ENCODE data around the gene OR5K3.
"Not testable (repeated sequence)": the region's sequence is repeated elsewhere in the genome, so short reads cannot be mapped to it uniquely, and the experiment has no call there.

OR5K3 gene

DNA sequence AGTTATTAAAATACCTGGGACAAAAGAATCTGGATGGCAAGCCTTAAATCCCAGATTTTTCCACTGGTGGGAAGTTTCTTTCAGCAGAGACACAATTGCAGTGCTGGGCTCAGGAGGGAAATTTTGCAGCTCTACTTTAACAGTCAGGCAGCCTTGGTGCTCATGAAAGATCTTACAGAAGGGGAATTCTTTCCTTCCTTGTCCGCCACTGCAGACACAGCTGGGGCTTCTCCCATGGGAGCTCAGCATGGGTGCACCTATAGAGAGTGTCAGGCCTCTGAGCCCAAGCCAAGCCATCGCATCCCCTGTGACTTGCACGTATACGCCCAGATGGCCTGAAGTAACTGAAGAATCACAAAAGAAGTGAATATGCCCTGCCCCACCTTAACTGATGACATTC, 6.0 kb downstream of the OR5K3 start:
- not testable (repeated sequence) for H2AK5ac ChIP-seq (ENCODE audit: low read depth, low read length); H2AFZ ChIP-seq (ENCODE audit: low read length); H2BK15ac ChIP-seq (ENCODE audit: low read length); H3K18ac ChIP-seq (ENCODE audit: low read length); H3K4me2 ChIP-seq (ENCODE audit: insufficient read depth, low read length, poor library complexity, severe bottlenecking); DNase-seq (ENCODE audit: low spot score); H4K91ac ChIP-seq (ENCODE audit: low read depth, low read length, poor library complexity); H3K79me1 ChIP-seq (ENCODE audit: low read depth, low read length); H3K4me3 ChIP-seq (ENCODE audit: low read length in 2 of 2); H3K9me3 ChIP-seq (replicated peaks in 1 of 2; ENCODE audit: control insufficient read depth in 2 of 2, insufficient read depth in 1 of 2, low read depth in 1 of 2, low read length in 2 of 2); H3K27me3 ChIP-seq (ENCODE audit: control insufficient read depth in 3 of 3, insufficient read depth in 3 of 3, low read depth in 1 of 3, low read length in 3 of 3); H3K27ac ChIP-seq (replicated peaks; ENCODE audit: low read length); H3K4me1 ChIP-seq (ENCODE audit: control insufficient read depth in 2 of 2, insufficient read depth in 1 of 2, low read depth in 1 of 2, low read length in 2 of 2); H3K23ac ChIP-seq (ENCODE audit: low read depth, low read length, poor library complexity); H3K9ac ChIP-seq (ENCODE audit: low read depth, low read length, poor library complexity); H4K8ac ChIP-seq (ENCODE audit: low read depth, low read length); H3K14ac ChIP-seq (ENCODE audit: low read length); H3K36me3 ChIP-seq (replicated peaks in 1 of 2; ENCODE audit: control insufficient read depth in 2 of 2, insufficient read depth in 2 of 2, low read length in 2 of 2); H2BK5ac ChIP-seq (ENCODE audit: low read length); H2BK120ac ChIP-seq (ENCODE audit: low read depth, low read length); H2BK12ac ChIP-seq (ENCODE audit: low read length); H3K4ac ChIP-seq (ENCODE audit: low read length)
- WGBS, 2 donors (ENCODE audit: extremely low coverage in 2 of 2, insufficient read length in 2 of 2, insufficient replicate concordance in 1 of 2) = no CpG with 5 or more reads among the region's 4 CpGs

DNA sequence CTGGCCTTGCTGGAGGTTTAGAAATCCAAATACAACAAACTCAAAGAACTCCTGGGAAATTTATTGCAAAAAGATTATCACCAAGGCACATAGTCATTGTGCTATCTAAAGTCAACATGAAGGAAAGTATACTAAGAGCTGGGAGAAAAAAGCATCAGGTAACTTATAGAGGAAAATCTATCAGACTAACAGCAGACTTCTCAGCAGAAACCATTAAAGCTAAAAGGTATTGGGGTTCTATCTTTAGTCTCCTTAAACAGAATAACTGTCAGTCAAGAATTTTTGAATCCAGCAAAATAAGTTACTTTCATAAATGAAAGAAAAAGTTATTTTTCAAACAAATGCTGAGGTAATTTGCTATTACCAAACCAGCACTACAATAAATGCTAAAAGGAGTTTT, 8.0 kb downstream of the OR5K3 start:
- Histone ChIP-seq H3K14ac (ENCODE audit: low read length) (no peak overlapping the region), H2AFZ (ENCODE audit: low read length) (no peak overlapping the region), H3K18ac (ENCODE audit: low read length) (no peak overlapping the region), H2BK15ac (ENCODE audit: low read length) (no peak overlapping the region), H3K79me1 (ENCODE audit: low read depth, low read length) (no peaks in the 10 kb centered on the region), H3K4me1 (ENCODE audit: control insufficient read depth in 2 of 2, insufficient read depth in 1 of 2, low read depth in 1 of 2, low read length in 2 of 2) (no peaks in the 10 kb centered on the region), H3K4me3 (ENCODE audit: low read length in 2 of 2) (no peak overlapping the region), H3K23ac (ENCODE audit: low read depth, low read length, poor library complexity) (no peak overlapping the region), H2AK5ac (ENCODE audit: low read depth, low read length) (no peak overlapping the region), H3K4me2 (ENCODE audit: insufficient read depth, low read length, poor library complexity, severe bottlenecking) (no peak overlapping the region), H4K8ac (ENCODE audit: low read depth, low read length) (no peak overlapping the region), H2BK120ac (ENCODE audit: low read depth, low read length) (no peak overlapping the region), H2BK5ac (ENCODE audit: low read length) (no peak overlapping the region), H3K27me3 (ENCODE audit: control insufficient read depth in 3 of 3, insufficient read depth in 3 of 3, low read depth in 1 of 3, low read length in 3 of 3) (no peaks in the 10 kb centered on the region), H2BK12ac (ENCODE audit: low read length) (no peak overlapping the region), H3K36me3 (replicated peaks in 1 of 2; ENCODE audit: control insufficient read depth in 2 of 2, insufficient read depth in 2 of 2, low read length in 2 of 2) (no peaks in the 10 kb centered on the region), H3K9me3 (replicated peaks in 1 of 2; ENCODE audit: control insufficient read depth in 2 of 2, insufficient read depth in 1 of 2, low read depth in 1 of 2, low read length in 2 of 2) (peaks cover 0 to 4% of the 10 kb centered on the region in 2 donors), H3K27ac (replicated peaks; ENCODE audit: low read length) (no peak overlapping the region), H3K4ac (ENCODE audit: low read length) (no peak overlapping the region), H3K9ac (ENCODE audit: low read depth, low read length, poor library complexity) (no peak overlapping the region), H4K91ac (ENCODE audit: low read depth, low read length, poor library complexity) (no peak overlapping the region)
- DNase-seq (ENCODE audit: low spot score) = no peak

DNA sequence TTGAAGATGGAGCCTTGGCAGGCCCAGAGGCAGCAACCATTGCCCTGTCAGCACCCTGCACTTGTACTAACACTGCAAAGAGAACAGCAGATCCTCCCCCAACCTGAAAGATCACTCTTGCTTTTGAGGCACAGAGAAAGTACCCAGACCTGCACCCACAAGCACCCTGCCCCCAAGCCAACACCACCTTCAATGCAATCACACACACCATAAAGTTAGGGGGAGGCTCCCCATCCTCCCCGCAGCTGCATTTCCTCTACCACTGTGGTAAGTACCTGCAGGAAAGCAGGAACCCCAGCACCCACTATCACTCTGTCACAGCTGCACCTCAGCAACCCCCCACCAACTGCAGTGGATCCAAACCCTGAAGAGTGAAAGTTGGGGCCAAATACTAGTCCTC, 12.0 kb downstream of the OR5K3 start:
- no peak overlapping the region for H2AK5ac ChIP-seq (ENCODE audit: low read depth, low read length)
- no peak overlapping the region for H3K23ac ChIP-seq (ENCODE audit: low read depth, low read length, poor library complexity)
- DNase-seq (ENCODE audit: low spot score) = no peak
- H3K4me1 ChIP-seq (ENCODE audit: control insufficient read depth in 2 of 2, insufficient read depth in 1 of 2, low read depth in 1 of 2, low read length in 2 of 2) = no peaks in the 10 kb centered on the region
- no peak overlapping the region for H3K9ac ChIP-seq (ENCODE audit: low read depth, low read length, poor library complexity)
- H3K4me3 ChIP-seq (ENCODE audit: low read length in 2 of 2) = no peak overlapping the region
- H3K4me2 ChIP-seq (ENCODE audit: insufficient read depth, low read length, poor library complexity, severe bottlenecking) = no peak overlapping the region
- H3K79me1 ChIP-seq (ENCODE audit: low read depth, low read length) = no peaks in the 10 kb centered on the region
- H2BK15ac ChIP-seq (ENCODE audit: low read length) = no peak overlapping the region
- H3K27ac ChIP-seq (replicated peaks; ENCODE audit: low read length) = no peak overlapping the region
- no peak overlapping the region for H3K4ac ChIP-seq (ENCODE audit: low read length)
- H2AFZ ChIP-seq (ENCODE audit: low read length) = no peak overlapping the region
- no peaks in the 10 kb centered on the region for H3K36me3 ChIP-seq (replicated peaks in 1 of 2; ENCODE audit: control insufficient read depth in 2 of 2, insufficient read depth in 2 of 2, low read length in 2 of 2)
- no peak overlapping the region for H2BK5ac ChIP-seq (ENCODE audit: low read length)
- peaks cover 0 to 4% of the 10 kb centered on the region in 2 donors for H3K9me3 ChIP-seq (replicated peaks in 1 of 2; ENCODE audit: control insufficient read depth in 2 of 2, insufficient read depth in 1 of 2, low read depth in 1 of 2, low read length in 2 of 2)
- no CpG with 5 or more reads among the region's 1 CpG for WGBS, 2 donors (ENCODE audit: extremely low coverage in 2 of 2, insufficient read length in 2 of 2, insufficient replicate concordance in 1 of 2)
- H3K27me3 ChIP-seq (ENCODE audit: control insufficient read depth in 3 of 3, insufficient read depth in 3 of 3, low read depth in 1 of 3, low read length in 3 of 3) = no peaks in the 10 kb centered on the region
- H4K91ac ChIP-seq (ENCODE audit: low read depth, low read length, poor library complexity) = no peak overlapping the region
- H3K14ac ChIP-seq (ENCODE audit: low read length) = no peak overlapping the region
- H3K18ac ChIP-seq (ENCODE audit: low read length) = no peak overlapping the region
- no peak overlapping the region for H2BK12ac ChIP-seq (ENCODE audit: low read length)
- no peak overlapping the region for H4K8ac ChIP-seq (ENCODE audit: low read depth, low read length)
- no peak overlapping the region for H2BK120ac ChIP-seq (ENCODE audit: low read depth, low read length)

DNA sequence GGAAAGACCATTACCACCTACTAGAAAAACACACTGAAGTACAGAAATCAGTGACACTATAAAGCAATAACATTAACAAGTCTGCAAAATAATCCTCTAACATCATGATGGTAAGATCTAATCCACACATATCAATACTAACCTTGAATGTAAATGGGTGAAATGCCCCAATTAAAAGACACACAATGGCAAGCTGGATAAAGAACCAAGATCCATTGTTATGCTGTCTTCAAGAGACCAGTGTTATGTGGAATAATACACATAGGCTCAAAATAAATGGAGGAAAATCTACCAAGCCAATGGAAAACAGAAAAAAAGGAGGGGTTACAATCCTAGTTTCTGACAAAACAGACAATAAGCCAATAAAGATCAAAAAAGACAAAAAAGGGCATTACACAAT, 13.5 kb downstream of the OR5K3 start:
- no peak overlapping the region for H2AK5ac ChIP-seq (ENCODE audit: low read depth, low read length)
- no peak overlapping the region for H3K9ac ChIP-seq (ENCODE audit: low read depth, low read length, poor library complexity)
- H3K18ac ChIP-seq (ENCODE audit: low read length) = no peak overlapping the region
- no peak for DNase-seq (ENCODE audit: low spot score)
- H3K4me2 ChIP-seq (ENCODE audit: insufficient read depth, low read length, poor library complexity, severe bottlenecking) = no peak overlapping the region
- no peak overlapping the region for H2BK5ac ChIP-seq (ENCODE audit: low read length)
- no peak overlapping the region for H4K91ac ChIP-seq (ENCODE audit: low read depth, low read length, poor library complexity)
- no peak overlapping the region for H2BK15ac ChIP-seq (ENCODE audit: low read length)
- no peak overlapping the region for H2BK120ac ChIP-seq (ENCODE audit: low read depth, low read length)
- H3K23ac ChIP-seq (ENCODE audit: low read depth, low read length, poor library complexity) = no peak overlapping the region
- H2AFZ ChIP-seq (ENCODE audit: low read length) = no peak overlapping the region
- H3K14ac ChIP-seq (ENCODE audit: low read length) = no peak overlapping the region
- H3K36me3 ChIP-seq (replicated peaks in 1 of 2; ENCODE audit: control insufficient read depth in 2 of 2, insufficient read depth in 2 of 2, low read length in 2 of 2) = no peaks in the 10 kb centered on the region
- H4K8ac ChIP-seq (ENCODE audit: low read depth, low read length) = no peak overlapping the region
- no peak overlapping the region for H2BK12ac ChIP-seq (ENCODE audit: low read length)
- H3K9me3 ChIP-seq (replicated peaks in 1 of 2; ENCODE audit: control insufficient read depth in 2 of 2, insufficient read depth in 1 of 2, low read depth in 1 of 2, low read length in 2 of 2) = peaks cover 0 to 4% of the 10 kb centered on the region in 2 donors
- H3K27me3 ChIP-seq (ENCODE audit: control insufficient read depth in 3 of 3, insufficient read depth in 3 of 3, low read depth in 1 of 3, low read length in 3 of 3) = no peaks in the 10 kb centered on the region
- no peaks in the 10 kb centered on the region for H3K4me1 ChIP-seq (ENCODE audit: control insufficient read depth in 2 of 2, insufficient read depth in 1 of 2, low read depth in 1 of 2, low read length in 2 of 2)
- H3K79me1 ChIP-seq (ENCODE audit: low read depth, low read length) = no peaks in the 10 kb centered on the region
- H3K4me3 ChIP-seq (ENCODE audit: low read length in 2 of 2) = no peak overlapping the region
- no peak overlapping the region for H3K4ac ChIP-seq (ENCODE audit: low read length)
- H3K27ac ChIP-seq (replicated peaks; ENCODE audit: low read length) = no peak overlapping the region

All from neuronal stem cell (in vitro differentiated cells).